Esophagus squamous epithelium (tissue), 4 donors: Measurements from ENCODE around the gene TTBK2.

Experiments used
- POLR2A ChIP-seq, 4 donors: fragments of 450-650 bp; IDR thresholded peaks; one replicate each; pipeline ENCODE4 v1.6.1; 2017; ENCODE audit warnings: antibody characterized with exemption in 4 of 4, mild to moderate bottlenecking in 4 of 4, moderate library complexity in 3 of 4
- TF ChIP-seq, protein P1 (sequence below), 6 experiments: fragments of 450-650 bp in 4 of 6; fragments of 200-600 bp in 2 of 6; sonication (generic) in 2 of 6; IDR thresholded peaks; one replicate each; pipeline ENCODE4 v1.5.1; 2016 to 2019; ENCODE audit warnings: antibody characterized with exemption in 6 of 6, mild to moderate bottlenecking in 4 of 6, moderate library complexity in 4 of 6

DNA sequence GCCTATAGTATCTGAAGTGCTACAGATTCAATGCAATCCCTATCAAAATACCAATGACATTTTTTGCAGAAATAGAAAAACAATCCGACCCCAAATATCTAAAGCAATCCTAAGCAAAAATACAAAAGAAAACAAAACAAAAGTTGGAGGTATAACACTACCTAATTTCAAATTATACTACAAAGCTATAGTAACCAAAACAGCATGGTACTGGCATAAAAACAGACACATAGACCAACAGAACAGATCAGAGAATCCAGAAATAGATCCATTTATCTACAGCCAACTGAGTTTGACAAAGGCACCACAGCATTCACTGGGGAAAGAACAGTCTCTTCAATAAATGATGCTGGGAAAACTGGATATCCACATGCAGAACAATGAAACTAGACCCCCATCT, 159.8 kb downstream of the TTBK2 start:
- TF ChIP-seq, protein P1, sequence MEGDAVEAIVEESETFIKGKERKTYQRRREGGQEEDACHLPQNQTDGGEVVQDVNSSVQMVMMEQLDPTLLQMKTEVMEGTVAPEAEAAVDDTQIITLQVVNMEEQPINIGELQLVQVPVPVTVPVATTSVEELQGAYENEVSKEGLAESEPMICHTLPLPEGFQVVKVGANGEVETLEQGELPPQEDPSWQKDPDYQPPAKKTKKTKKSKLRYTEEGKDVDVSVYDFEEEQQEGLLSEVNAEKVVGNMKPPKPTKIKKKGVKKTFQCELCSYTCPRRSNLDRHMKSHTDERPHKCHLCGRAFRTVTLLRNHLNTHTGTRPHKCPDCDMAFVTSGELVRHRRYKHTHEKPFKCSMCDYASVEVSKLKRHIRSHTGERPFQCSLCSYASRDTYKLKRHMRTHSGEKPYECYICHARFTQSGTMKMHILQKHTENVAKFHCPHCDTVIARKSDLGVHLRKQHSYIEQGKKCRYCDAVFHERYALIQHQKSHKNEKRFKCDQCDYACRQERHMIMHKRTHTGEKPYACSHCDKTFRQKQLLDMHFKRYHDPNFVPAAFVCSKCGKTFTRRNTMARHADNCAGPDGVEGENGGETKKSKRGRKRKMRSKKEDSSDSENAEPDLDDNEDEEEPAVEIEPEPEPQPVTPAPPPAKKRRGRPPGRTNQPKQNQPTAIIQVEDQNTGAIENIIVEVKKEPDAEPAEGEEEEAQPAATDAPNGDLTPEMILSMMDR (IDR thresholded peaks at IDR 0.05): no peak
- no peak for TF ChIP-seq POLR2A (IDR thresholded peaks at IDR 0.05)
